Fibroblast of villous mesenchyme (primary cell): ENCODE results near the gene ADAMTS17. TPM values are rescaled to one million over a fixed set of nuclear protein-coding genes. Genes with fewer than 3 reads are reported as not detected.

Experiments
- DNase-seq: peaks from one replicate; pipeline ENCODE4 v3.0.0-alpha.2; 2010; ENCODE audit warnings: low read depth
- H3K4me3 ChIP-seq: 2 replicates; pipeline ENCODE4 v1.5.1; 2011; ENCODE audit warnings: low read depth, mild to moderate bottlenecking, low read length
- total RNA-seq: library from RNA; depleted of rRNA; stranded (reverse); fragments of >200 nt; gene quantifications from 2 replicates; pipeline ENCODE4 v1.2.3, GENCODE V29; 2012
- TF ChIP-seq, protein P1 (sequence below): IDR thresholded peaks from 2 replicates; pipeline ENCODE4 v1.5.1; 2012; ENCODE audit warnings: low read depth, mild to moderate bottlenecking, low read length; ENCODE audit not compliant: insufficient read depth

ADAMTS17 gene
- total RNA-seq, 1 donor = under 0.01 TPM

- no peak overlapping the region for H3K4me3 ChIP-seq
- TF ChIP-seq, protein P1, sequence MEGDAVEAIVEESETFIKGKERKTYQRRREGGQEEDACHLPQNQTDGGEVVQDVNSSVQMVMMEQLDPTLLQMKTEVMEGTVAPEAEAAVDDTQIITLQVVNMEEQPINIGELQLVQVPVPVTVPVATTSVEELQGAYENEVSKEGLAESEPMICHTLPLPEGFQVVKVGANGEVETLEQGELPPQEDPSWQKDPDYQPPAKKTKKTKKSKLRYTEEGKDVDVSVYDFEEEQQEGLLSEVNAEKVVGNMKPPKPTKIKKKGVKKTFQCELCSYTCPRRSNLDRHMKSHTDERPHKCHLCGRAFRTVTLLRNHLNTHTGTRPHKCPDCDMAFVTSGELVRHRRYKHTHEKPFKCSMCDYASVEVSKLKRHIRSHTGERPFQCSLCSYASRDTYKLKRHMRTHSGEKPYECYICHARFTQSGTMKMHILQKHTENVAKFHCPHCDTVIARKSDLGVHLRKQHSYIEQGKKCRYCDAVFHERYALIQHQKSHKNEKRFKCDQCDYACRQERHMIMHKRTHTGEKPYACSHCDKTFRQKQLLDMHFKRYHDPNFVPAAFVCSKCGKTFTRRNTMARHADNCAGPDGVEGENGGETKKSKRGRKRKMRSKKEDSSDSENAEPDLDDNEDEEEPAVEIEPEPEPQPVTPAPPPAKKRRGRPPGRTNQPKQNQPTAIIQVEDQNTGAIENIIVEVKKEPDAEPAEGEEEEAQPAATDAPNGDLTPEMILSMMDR = no peak
- DNase-seq = no peak
These were observed 245.1 kb downstream of the ADAMTS17 start for GRCh38 chr15:100096700-100097099.

DNA sequence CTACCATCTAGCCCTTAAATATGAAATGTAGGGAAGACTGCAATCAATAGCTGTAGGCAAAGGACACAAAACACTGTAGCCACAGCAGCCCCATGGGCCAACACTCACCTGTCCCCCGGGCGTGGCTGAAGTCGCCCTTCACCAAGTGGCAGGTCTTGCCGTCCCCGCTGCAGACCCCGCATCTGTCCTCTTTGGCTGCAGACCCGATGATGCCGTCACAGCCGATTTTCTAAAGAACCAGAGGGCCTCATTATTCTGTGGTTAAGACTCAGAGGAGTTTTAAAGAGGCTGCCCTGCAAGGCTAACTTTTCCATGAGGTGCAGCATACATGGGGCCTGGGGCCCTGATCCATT, 245.6 kb downstream of the ADAMTS17 start:
- no peak for DNase-seq
- H3K4me3 ChIP-seq = no peak overlapping the region
- TF ChIP-seq, protein P1 = no peak

- TF ChIP-seq, protein P1 = no peak
- DNase-seq = no peak
- H3K4me3 ChIP-seq = no peak overlapping the region
These were observed 246.1 kb downstream of the ADAMTS17 start for GRCh38 chr15:100095541-100096247.

DNA sequence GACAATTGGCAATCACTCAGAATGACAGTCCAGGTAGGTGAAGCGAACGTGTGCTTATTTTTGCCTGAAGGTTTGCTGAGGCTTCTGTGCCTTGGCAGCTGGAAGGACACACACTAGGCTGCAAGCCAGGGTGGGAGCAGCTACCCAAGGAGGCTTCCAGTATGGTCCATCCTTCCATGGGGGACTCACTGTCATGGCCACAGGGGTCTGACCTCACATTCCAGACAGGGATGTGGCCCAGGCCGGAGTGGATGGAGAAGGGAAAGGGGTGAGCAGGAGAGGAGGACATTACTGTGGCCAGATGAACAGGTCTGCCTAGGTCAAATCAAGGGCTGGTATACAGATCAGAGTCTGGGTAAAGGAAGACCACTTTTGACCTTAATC, 247.7 kb downstream of the ADAMTS17 start:
- DNase-seq = no peak
- H3K4me3 ChIP-seq = no peak overlapping the region
- TF ChIP-seq, protein P1 = no peak

- no peak overlapping the region for H3K4me3 ChIP-seq
- DNase-seq = peak; percentile 51
- TF ChIP-seq, protein P1 = no peak
These were observed 248.3 kb downstream of the ADAMTS17 start for GRCh38 chr15:100093211-100094126.

DNA sequence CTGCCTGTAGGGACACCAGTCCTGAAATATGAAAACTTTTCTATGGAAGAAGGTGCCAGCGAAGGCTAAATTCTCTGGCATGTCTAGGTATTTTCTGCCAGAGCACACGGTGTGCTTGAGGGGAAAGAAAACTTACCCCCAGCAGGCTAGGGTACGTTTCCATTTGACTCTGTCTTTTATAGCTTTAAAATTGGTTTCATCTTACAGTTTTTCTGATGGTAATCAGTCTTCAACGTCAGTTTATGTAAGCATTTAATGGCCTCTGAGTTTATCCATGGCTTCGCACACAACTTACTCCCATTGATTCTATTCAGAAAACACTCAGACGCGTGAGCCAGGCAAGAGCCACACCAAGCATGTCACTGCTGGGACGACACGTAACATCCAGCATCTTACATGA, 249.7 kb downstream of the ADAMTS17 start:
- H3K4me3 ChIP-seq = no peak overlapping the region
- no peak for DNase-seq
- TF ChIP-seq, protein P1 = no peak
